GM06990 (cell line): ENCODE measurements around the gene ADAMTS16.
"Not testable (repeated sequence)": the region's sequence is repeated elsewhere in the genome, so short reads cannot be mapped to it uniquely, and the experiment has no call there.

ENCODE experiments used
- DNase-seq: peaks from one replicate; pipeline ENCODE4 v3.0.0-alpha.2; 2011; ENCODE audit not compliant: insufficient read length; ENCODE audit errors: extremely low read depth
- H3K27me3 ChIP-seq: replicated peaks from 2 replicates; pipeline ENCODE4 v1.6.0; 2011; ENCODE audit warnings: low read length; ENCODE audit not compliant: control insufficient read depth, insufficient read depth
- H3K36me3 ChIP-seq: 2 replicates; pipeline ENCODE4 v1.5.1; 2011; ENCODE audit warnings: low read length; ENCODE audit not compliant: control insufficient read depth, insufficient read depth
- H3K4me3 ChIP-seq: replicated peaks from 2 replicates; pipeline ENCODE4 v1.5.1; 2011; ENCODE audit warnings: low read depth, mild to moderate bottlenecking, control low read depth, low read length
- CTCF ChIP-seq: IDR thresholded peaks from 2 replicates; pipeline ENCODE4 v1.5.1; 2011; ENCODE audit warnings: low read length, control low read depth, mild to moderate bottlenecking, inconsistent platforms; ENCODE audit not compliant: insufficient read depth, poor library complexity, severe bottlenecking

ADAMTS16 gene

GRCh38 chr5:5128766-5129165 lies 11.4 kb upstream of the ADAMTS16 start:
- H3K27me3 ChIP-seq, result no peaks in the 10 kb centered on the region
- no peak for TF ChIP-seq CTCF
- no peaks in the 10 kb centered on the region for H3K36me3 ChIP-seq
- no peak for DNase-seq
- no peak overlapping the region for H3K4me3 ChIP-seq

GRCh38 chr5:5132234-5132633 lies 7.9 kb upstream of the ADAMTS16 start:
- Histone ChIP-seq H3K27me3 (no peaks in the 10 kb centered on the region), H3K4me3 (no peak overlapping the region), H3K36me3 (no peaks in the 10 kb centered on the region)
- DNase-seq, result no peak
- no peak for TF ChIP-seq CTCF

- Histone ChIP-seq H3K4me3 (no peak overlapping the region), H3K36me3 (no peaks in the 10 kb centered on the region), H3K27me3 (no peaks in the 10 kb centered on the region)
- no peak for TF ChIP-seq CTCF
- no peak for DNase-seq
Observed at GRCh38 chr5:5132693-5133295, 7.3 kb upstream of the ADAMTS16 start.

- no peak for TF ChIP-seq CTCF
- no peak overlapping the region for H3K4me3 ChIP-seq
Observed at GRCh38 chr5:5134107-5134506, 6.0 kb upstream of the ADAMTS16 start.

GRCh38 chr5:5135957-5136676 lies 4.0 kb upstream of the ADAMTS16 start:
- H3K27me3 ChIP-seq, result no peaks in the 10 kb centered on the region
- no peak for DNase-seq
- H3K4me3 ChIP-seq, result no peak overlapping the region
- no peaks in the 10 kb centered on the region for H3K36me3 ChIP-seq
- TF ChIP-seq CTCF, result no peak

More at GRCh38 chr5:5134107-5134506, 6.0 kb upstream of the ADAMTS16 start:
- DNase-seq, result no peak
- H3K27me3 ChIP-seq, result no peaks in the 10 kb centered on the region
- H3K36me3 ChIP-seq, result no peaks in the 10 kb centered on the region

GRCh38 chr5:5137851-5138250 lies 2.3 kb upstream of the ADAMTS16 start:
- H3K27me3 ChIP-seq, DNase-seq, H3K36me3 ChIP-seq, H3K4me3 ChIP-seq: not testable (repeated sequence)
